ENCODE data around the gene ZNF326. TPM values are rescaled to one million over a fixed set of nuclear protein-coding genes. Genes with fewer than 3 reads are reported as not detected.

ZNF326 gene
- total and polyA plus RNA-seq, 2 of the 8 experiments (the other 6 are each of a cell fraction or from before 2014, with no cell fraction given): 12.2 to 30.6 TPM

DNA sequence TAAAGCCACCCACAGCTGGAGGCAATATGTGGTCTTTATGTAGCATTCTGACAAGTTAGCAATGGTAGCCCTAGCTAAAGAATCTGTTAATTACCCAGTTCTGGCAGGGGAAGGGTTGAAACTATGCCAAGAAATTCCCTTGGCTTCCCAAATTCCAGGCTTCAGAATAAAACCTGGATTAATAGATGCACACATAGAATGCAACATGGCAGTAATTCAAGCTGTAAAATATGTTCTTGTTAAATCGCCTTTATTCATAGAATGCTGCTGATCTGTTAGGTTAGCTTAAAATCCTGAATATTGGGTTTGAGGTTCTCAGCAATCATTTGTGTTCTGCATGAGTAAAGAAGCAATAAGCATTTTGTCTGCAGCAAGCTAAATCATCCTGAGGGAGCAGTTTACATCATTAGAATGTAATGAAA lies 80.1 kb downstream of the ZNF326 start:
- Histone ChIP-seq H3K18ac (ENCODE audit: extremely low read depth, low read length) (no peak overlapping the region), H4K91ac (replicated peaks; ENCODE audit: insufficient read length, low read length) (no peak overlapping the region), H3K56ac (replicated peaks; ENCODE audit: insufficient read length, low read depth, low read length) (no peak overlapping the region), H4K5ac (ENCODE audit: insufficient read length, low read depth, low read length) (no peak overlapping the region), H3K27me3 (replicated peaks in 1 of 4; ENCODE audit: control insufficient read depth in 3 of 4, extremely low read depth in 1 of 4, insufficient read depth in 3 of 4, low read length in 3 of 4) (no peaks in the 10 kb centered on the region), H2BK15ac (ENCODE audit: low read length) (no peak overlapping the region), H3K9ac (replicated peaks in 1 of 4; ENCODE audit: extremely low read depth in 1 of 4, low read depth in 3 of 4, low read length in 3 of 4) (no peak overlapping the region), H2AFZ (ENCODE audit: low read length) (no peak overlapping the region), H3K14ac (ENCODE audit: insufficient read length) (no peak overlapping the region), H3K4ac (replicated peaks; ENCODE audit: insufficient read length, low read depth, low read length) (no peak overlapping the region), H4K20me1 (replicated peaks in 1 of 2; ENCODE audit: control insufficient read depth in 1 of 2, insufficient read depth in 2 of 2, low read length in 2 of 2) (no peaks in the 10 kb centered on the region), H3K4me3 (ENCODE audit: extremely low read depth in 1 of 4, insufficient read depth in 2 of 4, low read depth in 3 of 4, low read length in 4 of 4) (no peak overlapping the region), H3K79me1 (ENCODE audit: low read depth, low read length) (no peaks in the 10 kb centered on the region), H2BK12ac (ENCODE audit: low read depth, low read length) (no peak overlapping the region), H3K4me1 (replicated peaks in 1 of 4; ENCODE audit: control insufficient read depth in 3 of 4, insufficient read depth in 4 of 4, low read length in 3 of 4) (no peaks in the 10 kb centered on the region), H2BK120ac (replicated peaks; ENCODE audit: low read depth, low read length) (no peak overlapping the region), H3K9me3 (ENCODE audit: insufficient read depth in 2 of 2, low read depth in 1 of 2, low read length in 1 of 2) (no peaks in the 10 kb centered on the region), H3K79me2 (ENCODE audit: control insufficient read depth in 1 of 2, insufficient read depth in 2 of 2, low read length in 2 of 2) (no peaks in the 10 kb centered on the region), H3K36me3 (ENCODE audit: control insufficient read depth in 2 of 4, insufficient read depth in 4 of 4, low read length in 3 of 4) (no peaks in the 10 kb centered on the region), H2BK20ac (ENCODE audit: low read length) (no peak overlapping the region), H2AK5ac (ENCODE audit: low read depth, low read length) (no peak overlapping the region), H3K4me2 (ENCODE audit: insufficient read depth in 1 of 2, low read depth in 2 of 2, low read length in 2 of 2) (no peak overlapping the region), H2BK5ac (ENCODE audit: low read depth, low read length) (no peak overlapping the region), H4K8ac (ENCODE audit: extremely low read depth, insufficient read depth, low read length) (no peak overlapping the region), H3K23me2 (ENCODE audit: low read depth, low read length) (no peaks in the 10 kb centered on the region), H3K23ac (ENCODE audit: insufficient read length) (no peak overlapping the region), H3K27ac (ENCODE audit: low read depth, low read length) (no peak overlapping the region)
- 77% methylated on average over 1 of the region's 1 CpG; no CpG with 5 or more reads in 1 of the 2 experiments for WGBS, 2 experiments (ENCODE audit: extremely low coverage in 1 of 2, insufficient coverage in 1 of 2, insufficient read length in 1 of 2, insufficient replicate concordance in 2 of 2, low coverage in 1 of 2, low lambda C conversion rate in 2 of 2, missing lambda C conversion rate in 1 of 2)
- POLR2A ChIA-PET (ENCODE audit: partially characterized antibody): interaction anchor here (1.5 kb wide), 1 partner anchor 11 kb away, joined by 6 read pairs; no protein-coding TSS in a partner anchor
- FAIRE-seq: no peak
- CTCF ChIA-PET (ENCODE audit: partially characterized antibody): interaction anchor here (0.6 to 1.9 kb wide), 5 partner anchors 29 to 482 kb away, joined by 3 to 10 read pairs (median 5); no protein-coding TSS in a partner anchor
- no peak for DNase-seq (ENCODE audit: low read depth in 1 of 2, low spot score in 2 of 2)
- TF ChIP-seq ZNF274 (IDR thresholded peaks at IDR 0.05; ENCODE audit: borderline replicate concordance, extremely low read depth, low read length) (no peak), SP2 (IDR thresholded peaks at IDR 0.05; ENCODE audit: low read length) (no peak), SAP30 (IDR thresholded peaks at IDR 0.05; ENCODE audit: insufficient read depth, insufficient replicate concordance, low read length) (no peak), SIN3A (conservative IDR thresholded peaks at IDR 0.05 in 1 of 2, IDR thresholded peaks at IDR 0.05 in 1 of 2; ENCODE audit: low read depth in 1 of 2, low read length in 2 of 2) (no peak), TEAD4 (IDR thresholded peaks at IDR 0.05; ENCODE audit: low read depth, low read length) (no peak), EGR1 (IDR thresholded peaks at IDR 0.05; ENCODE audit: borderline replicate concordance, low read depth, low read length) (no peak)

Data from H1 (cell line).